Activated CD8-positive, alpha-beta memory T cell treated with anti-CD3 and anti-CD28 coated beads for 1 hour (primary cell): ENCODE results near the gene TWF2.

ENCODE experiments used
- DNase-seq, 2 donors: peaks; one replicate each; pipeline ENCODE4 v3.0.0-alpha.2; 2020; ENCODE audit warnings: low read depth in 1 of 2; ENCODE audit errors: extremely low read depth in 1 of 2

The TWF2 gene

GRCh38 chr3:52223449-52224408 is 15.2 kb downstream of the TWF2 start:
- no peak for DNase-seq

- DNase-seq: no peak
Observed at GRCh38 chr3:52222319-52223221, 16.4 kb downstream of the TWF2 start.

- DNase-seq: no peak
Observed at GRCh38 chr3:52221563-52222318, 17.2 kb downstream of the TWF2 start.

- DNase-seq: no peak
Observed at GRCh38 chr3:52221141-52221562, 17.8 kb downstream of the TWF2 start.

GRCh38 chr3:52220380-52221026 is 18.5 kb downstream of the TWF2 start:
- DNase-seq: peak; percentile 82 to 83

GRCh38 chr3:52218937-52219650 is 19.9 kb downstream of the TWF2 start:
- DNase-seq: no peak

GRCh38 chr3:52218454-52218853 is 20.5 kb downstream of the TWF2 start:
- no peak for DNase-seq

GRCh38 chr3:52218026-52218425 is 20.9 kb downstream of the TWF2 start:
- no peak for DNase-seq

- DNase-seq: no peak
Observed at GRCh38 chr3:52217409-52217805, 21.6 kb downstream of the TWF2 start.

GRCh38 chr3:52216585-52217408 is 22.2 kb downstream of the TWF2 start:
- DNase-seq: peak; percentile 39 to 54

GRCh38 chr3:52215351-52215750 is 23.6 kb downstream of the TWF2 start:
- no peak for DNase-seq

GRCh38 chr3:52213901-52214300 is 25.1 kb downstream of the TWF2 start:
- DNase-seq: no peak

- DNase-seq: no peak
Observed at GRCh38 chr3:52213005-52213404, 26.0 kb downstream of the TWF2 start.

- DNase-seq: no peak
Observed at GRCh38 chr3:52211268-52211891, 27.6 kb downstream of the TWF2 start.

- DNase-seq: no peak
Observed at GRCh38 chr3:52210550-52211046, 28.4 kb downstream of the TWF2 start.

- DNase-seq: no peak
Observed at GRCh38 chr3:52210037-52210436, 28.9 kb downstream of the TWF2 start.

GRCh38 chr3:52208556-52208955 is 30.4 kb downstream of the TWF2 start:
- DNase-seq: no peak

GRCh38 chr3:52205727-52206372 is 33.1 kb downstream of the TWF2 start:
- DNase-seq: no peak
